Kidney (tissue), 14 donors: Measurements from ENCODE around the gene KRT2. TPM values are rescaled to one million over a fixed set of nuclear protein-coding genes. Genes with fewer than 3 reads are reported as not detected.

Experiments
- DNase-seq, 5 donors: peaks; one replicate each; pipeline ENCODE4 v3.0.0-alpha.2; 2013 to 2020
- FAIRE-seq: peaks from 2 replicates; lab custom pipeline; 2012; peaks lifted over from hg19 to GRCh38; lab: Jason Lieb, UNC
- H3K27ac ChIP-seq, 2 donors: one replicate each; pipeline ENCODE4 v1.7.0; 2013; ENCODE audit warnings: low read depth in 2 of 2, low read length in 2 of 2, inconsistent platforms in 1 of 2
- H3K27me3 ChIP-seq: one replicate; pipeline ENCODE4 v1.7.1; 2013; ENCODE audit warnings: low read length, inconsistent platforms; ENCODE audit not compliant: control insufficient read depth, insufficient read depth
- H3K36me3 ChIP-seq, 3 donors: one replicate each; pipeline versions ENCODE4 v1.7.0 to v1.7.1; 2013; ENCODE audit warnings: low read length in 3 of 3, control low read depth in 1 of 3, inconsistent platforms in 1 of 3; ENCODE audit not compliant: insufficient read depth in 3 of 3, control insufficient read depth in 2 of 3
- H3K4me1 ChIP-seq, 3 donors: one replicate each; pipeline versions ENCODE4 v1.7.0 to v1.7.1; 2013; ENCODE audit warnings: low read length in 3 of 3, inconsistent platforms in 1 of 3, low read depth in 1 of 3; ENCODE audit not compliant: control insufficient read depth in 2 of 3, insufficient read depth in 2 of 3
- H3K4me3 ChIP-seq, 3 donors: one replicate each; pipeline versions ENCODE4 v1.7.0 to v1.8.1; 2013; ENCODE audit warnings: low read length in 3 of 3, control low read depth in 1 of 3, inconsistent platforms in 1 of 3
- H3K9ac ChIP-seq, 3 donors: one replicate each; pipeline versions ENCODE4 v1.7.0 to v1.7.1; 2013; ENCODE audit warnings: low read length in 3 of 3, control low read depth in 1 of 3, inconsistent platforms in 1 of 3
- H3K9me3 ChIP-seq, 3 donors: one replicate each; pipeline versions ENCODE4 v1.7.0 to v1.7.1; 2013; ENCODE audit warnings: low read length in 3 of 3, control low read depth in 1 of 3, inconsistent platforms in 1 of 3; ENCODE audit not compliant: control insufficient read depth in 2 of 3, insufficient read depth in 1 of 3
- intact Hi-C: fragments of 100-400 bp; cut with DNase I; formaldehyde crosslinking; loops from one replicate; pipeline ENCODE4 v1.11.1; 2022
- polyA plus RNA-seq: library from polyadenylated mRNA; stranded (reverse); fragments of 350-450 nt; fragmentation: Illumina TruSeq; extraction: RNeasy Lipid Tissue Mini Kit (QIAGEN cat#74804); gene quantifications from one replicate; pipeline ENCODE4 v1.2.3, GENCODE V29; 2014; ENCODE audit warnings: low read depth, low replicate concordance; ENCODE audit not compliant: insufficient read depth
- total RNA-seq: library from RNA; stranded (reverse); fragmentation: NEBNext Ultra II Directional; extraction: Animal tissue kit (Norgen Biotek cat#: 25700); gene quantifications from one replicate; pipeline ENCODE4 v1.2.1, GENCODE V29; 2021
- TF ChIP-seq, protein P1 (sequence below): IDR thresholded peaks from 3 replicates; pipeline ENCODE4 v1.5.1; 2012; ENCODE audit warnings: mild to moderate bottlenecking, moderate library complexity, borderline replicate concordance; ENCODE audit not compliant: insufficient read depth; ENCODE audit errors: extremely low read depth
- donor health status: control.
- donor health status: control.
- donor health status: control.
- donor health status: control.
- donor health status: control.
- donor health status: DM: yes; HTN: yes; CAD: no.
- donor health status: Normal renal cell carcinoma (clear cell type).

KRT2 gene
- total and polyA plus RNA-seq, 2 donors from 2014 or later = not detected

DNA sequence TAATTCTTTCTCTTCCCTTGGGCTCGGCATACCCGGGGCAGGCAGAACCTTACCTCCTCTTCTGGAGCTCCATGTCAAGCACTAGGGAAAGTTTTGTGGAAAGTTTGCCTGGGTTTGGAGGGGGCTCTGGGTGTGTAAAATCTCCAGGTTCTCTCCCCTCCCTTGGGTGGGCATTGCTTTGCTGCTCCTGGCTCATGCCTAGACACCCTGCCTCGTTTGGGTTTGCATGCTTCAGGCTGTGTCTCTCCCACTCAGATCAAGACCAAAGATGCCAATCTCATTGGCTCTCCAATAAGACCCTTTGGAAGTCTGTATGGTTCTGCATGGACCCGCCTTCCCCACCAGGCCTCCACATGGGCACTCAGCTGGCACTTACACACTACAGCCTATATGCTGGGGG lies 6.2 kb upstream of the KRT2 start:
- Histone ChIP-seq H3K9ac (no peak overlapping the region), H3K9me3 (no peaks in the 10 kb centered on the region), H3K4me3 (no peak overlapping the region), H3K36me3 (no peaks in the 10 kb centered on the region), H3K27me3 (no peaks in the 10 kb centered on the region), H3K27ac (no peak overlapping the region), H3K4me1 (no peaks in the 10 kb centered on the region)
- DNase-seq (no peak), FAIRE-seq (no peak)
- TF ChIP-seq, protein P1, sequence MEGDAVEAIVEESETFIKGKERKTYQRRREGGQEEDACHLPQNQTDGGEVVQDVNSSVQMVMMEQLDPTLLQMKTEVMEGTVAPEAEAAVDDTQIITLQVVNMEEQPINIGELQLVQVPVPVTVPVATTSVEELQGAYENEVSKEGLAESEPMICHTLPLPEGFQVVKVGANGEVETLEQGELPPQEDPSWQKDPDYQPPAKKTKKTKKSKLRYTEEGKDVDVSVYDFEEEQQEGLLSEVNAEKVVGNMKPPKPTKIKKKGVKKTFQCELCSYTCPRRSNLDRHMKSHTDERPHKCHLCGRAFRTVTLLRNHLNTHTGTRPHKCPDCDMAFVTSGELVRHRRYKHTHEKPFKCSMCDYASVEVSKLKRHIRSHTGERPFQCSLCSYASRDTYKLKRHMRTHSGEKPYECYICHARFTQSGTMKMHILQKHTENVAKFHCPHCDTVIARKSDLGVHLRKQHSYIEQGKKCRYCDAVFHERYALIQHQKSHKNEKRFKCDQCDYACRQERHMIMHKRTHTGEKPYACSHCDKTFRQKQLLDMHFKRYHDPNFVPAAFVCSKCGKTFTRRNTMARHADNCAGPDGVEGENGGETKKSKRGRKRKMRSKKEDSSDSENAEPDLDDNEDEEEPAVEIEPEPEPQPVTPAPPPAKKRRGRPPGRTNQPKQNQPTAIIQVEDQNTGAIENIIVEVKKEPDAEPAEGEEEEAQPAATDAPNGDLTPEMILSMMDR = no peak
- intact Hi-C loops = no loop called here

DNA sequence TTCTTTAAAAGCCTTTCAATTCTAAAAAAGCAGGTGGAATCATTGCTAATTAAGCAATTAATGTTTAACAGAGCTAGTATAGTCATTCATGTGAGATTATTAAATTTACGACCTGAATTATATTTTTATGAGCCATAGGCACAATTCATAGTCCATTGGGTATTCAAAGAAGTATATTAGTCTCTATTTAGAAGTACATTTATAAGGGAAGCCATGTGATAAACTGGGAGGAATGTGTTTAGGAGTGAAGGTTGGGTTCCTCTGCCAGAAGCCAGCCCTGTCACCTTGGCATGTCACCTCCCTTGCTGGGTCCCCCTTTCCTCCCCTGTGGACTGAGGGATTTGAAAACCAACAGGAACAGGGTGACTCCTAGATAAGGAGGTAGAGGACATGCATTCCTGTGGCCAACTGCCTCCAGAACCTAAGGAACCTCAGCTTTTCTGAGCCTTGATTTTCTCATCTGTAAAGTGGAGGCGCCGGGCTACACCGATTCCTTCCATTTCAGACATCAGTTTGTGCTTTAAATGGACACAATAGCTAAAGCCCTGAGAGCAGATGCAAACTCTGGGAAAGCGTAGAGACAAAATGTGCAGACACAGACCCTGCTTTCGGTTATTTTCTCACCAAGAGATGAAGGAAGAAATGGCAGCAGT lies 5.4 kb upstream of the KRT2 start:
- Histone ChIP-seq H3K27me3 (no peaks in the 10 kb centered on the region), H3K4me3 (no peak overlapping the region), H3K9me3 (no peaks in the 10 kb centered on the region), H3K36me3 (no peaks in the 10 kb centered on the region), H3K27ac (no peak overlapping the region), H3K9ac (no peak overlapping the region), H3K4me1 (no peaks in the 10 kb centered on the region)
- intact Hi-C loops = no loop called here
- FAIRE-seq (no peak), DNase-seq (no peak)
- TF ChIP-seq, protein P1 = no peak

DNA sequence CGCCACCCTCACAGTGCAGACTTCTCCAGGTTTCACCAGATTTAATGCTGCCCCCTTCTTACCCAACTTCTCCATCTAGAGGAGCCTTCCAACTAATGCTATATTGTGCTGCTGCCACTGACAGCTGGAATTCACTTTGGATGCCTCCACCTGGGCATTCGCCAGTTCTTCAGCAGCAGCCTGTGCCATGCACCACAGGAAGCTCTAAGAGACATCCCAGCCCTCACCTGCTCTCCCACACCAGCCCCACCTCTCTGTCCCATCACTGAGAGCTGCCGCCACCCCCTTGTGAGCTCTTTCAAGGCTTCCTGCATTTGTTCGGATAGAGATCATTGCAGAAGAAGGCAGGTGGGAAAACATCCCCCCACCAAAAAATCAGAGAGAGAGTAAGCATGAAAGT lies 4.6 kb upstream of the KRT2 start:
- Histone ChIP-seq H3K27me3 (no peaks in the 10 kb centered on the region), H3K9ac (no peak overlapping the region), H3K4me1 (no peaks in the 10 kb centered on the region), H3K27ac (no peak overlapping the region), H3K36me3 (no peaks in the 10 kb centered on the region), H3K9me3 (no peaks in the 10 kb centered on the region), H3K4me3 (no peak overlapping the region)
- FAIRE-seq (no peak), DNase-seq (no peak)
- TF ChIP-seq, protein P1 = no peak
- intact Hi-C loops = no loop called here

DNA sequence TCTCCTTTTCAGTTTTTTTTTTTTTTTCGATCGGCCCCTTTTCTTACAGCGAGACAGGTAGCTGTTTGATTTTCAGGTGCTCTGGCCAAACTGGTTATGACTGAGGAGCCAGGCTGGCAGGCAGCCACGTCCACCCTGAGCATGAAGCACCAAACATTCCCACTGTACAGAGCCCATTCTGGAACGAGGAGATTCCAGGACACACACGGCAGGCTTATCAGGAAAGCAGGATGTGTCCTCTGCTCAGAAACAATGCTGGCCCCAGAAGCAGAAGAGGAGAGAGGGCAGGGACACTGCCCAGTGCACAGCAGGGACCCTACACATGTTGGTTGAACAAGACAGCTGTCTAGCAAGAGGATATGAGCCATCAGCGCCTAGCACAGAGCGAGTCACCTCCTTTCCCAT lies 3.7 kb upstream of the KRT2 start:
- intact Hi-C loops = no loop called here
- Histone ChIP-seq H3K27me3 (no peaks in the 10 kb centered on the region), H3K27ac (no peak overlapping the region), H3K9me3 (no peaks in the 10 kb centered on the region), H3K4me1 (no peaks in the 10 kb centered on the region), H3K9ac (no peak overlapping the region), H3K4me3 (no peak overlapping the region), H3K36me3 (no peaks in the 10 kb centered on the region)
- no peak for DNase-seq
- TF ChIP-seq, protein P1 = no peak
- no peak for FAIRE-seq
